HFFc6 (cell line): ENCODE results near the gene SEPTIN6. TPM values are rescaled to one million over a fixed set of nuclear protein-coding genes. Genes with fewer than 3 reads are reported as not detected.

Source experiments
- DNase-seq: peaks from one replicate; pipeline ENCODE4 v3.0.0-alpha.2; 2018
- H3K27ac Mint-ChIP-seq: 2 replicates; pipeline ENCODE4 v1.8.0; 2020; ENCODE audit warnings: mild to moderate bottlenecking, mixed read lengths
- H3K27me3 Mint-ChIP-seq: 2 replicates; pipeline ENCODE4 v1.8.0; 2021; ENCODE audit warnings: mild to moderate bottlenecking, moderate library complexity, mixed read lengths; ENCODE audit not compliant: insufficient read depth
- H3K36me3 Mint-ChIP-seq: 2 replicates; pipeline ENCODE4 v1.8.0; 2021; ENCODE audit warnings: low read depth, mixed read lengths
- H3K4me1 Mint-ChIP-seq: 2 replicates; pipeline ENCODE4 v1.8.0; 2020; ENCODE audit warnings: low read depth, mixed read lengths
- H3K4me3 Mint-ChIP-seq: 2 replicates; pipeline ENCODE4 v1.8.0; 2020; ENCODE audit warnings: mild to moderate bottlenecking, moderate library complexity, mixed read lengths
- H3K9me3 Mint-ChIP-seq: 2 replicates; pipeline ENCODE4 v1.8.0; 2020; ENCODE audit warnings: mild to moderate bottlenecking, mixed read lengths
- CTCF ChIP-seq: fragments of 200-600 bp; sonication (generic); IDR thresholded peaks from 2 replicates; pipeline ENCODE4 v1.5.0; 2021; ENCODE audit warnings: antibody characterized with exemption, mild to moderate bottlenecking
- total RNA-seq, 6 experiments: library from RNA; stranded (reverse); fragmentation: NEBNext Ultra II Directional; extraction: Animal tissue kit (Norgen Biotek cat#: 25700); gene quantifications; 2 replicates in 1 of 6; 3 replicates in 5 of 6; pipeline ENCODE4 v1.2.3, GENCODE V29; 2021

The SEPTIN6 gene
- total RNA-seq, 6 experiments from 2014 or later: 17.2 to 19.5 (median 18.5) TPM

DNA sequence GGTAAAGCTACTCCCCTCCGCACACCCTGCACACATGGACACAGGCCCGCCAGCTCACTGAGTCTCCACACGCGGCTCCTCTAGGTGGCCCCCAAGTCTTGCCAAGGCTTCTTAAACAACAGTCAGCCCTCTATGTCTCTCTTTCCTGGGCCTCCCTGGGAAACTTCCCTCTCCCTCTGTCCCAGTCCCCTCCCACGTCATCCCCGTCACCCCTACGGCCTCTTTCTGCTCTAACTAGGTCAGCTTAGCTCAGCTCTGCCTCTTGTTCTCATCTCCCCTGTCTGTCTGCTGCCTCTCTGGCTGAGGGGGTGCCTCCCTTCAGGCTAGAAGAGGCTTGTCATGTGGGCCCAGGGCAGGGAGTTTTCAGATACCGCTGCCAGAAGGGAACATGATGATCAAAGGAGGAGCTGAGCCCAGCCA is 38.8 kb downstream of the SEPTIN6 start:
- Mint-ChIP-seq H3K4me3 (no peak overlapping the region), H3K36me3 (no peaks in the 10 kb centered on the region), H3K4me1 (peaks cover 18% of the 10 kb centered on the region), H3K27ac (peak overlapping the region; percentile 46; the same call in 1 of the 2 replicates), H3K27me3 (no peaks in the 10 kb centered on the region; the same call in 1 of the 2 replicates), H3K9me3 (no peaks in the 10 kb centered on the region)
- TF ChIP-seq CTCF: no peak; the same call in 1 of the 2 replicates
- DNase-seq: peak; percentile 38

- DNase-seq: no peak
- Mint-ChIP-seq H3K4me1 (no peaks in the 10 kb centered on the region; the same call in 1 of the 2 replicates), H3K9me3 (no peaks in the 10 kb centered on the region), H3K27me3 (peaks cover 2% of the 10 kb centered on the region; the same call in 1 of the 2 replicates), H3K36me3 (no peaks in the 10 kb centered on the region), H3K27ac (no peak overlapping the region), H3K4me3 (no peak overlapping the region)
- no peak for TF ChIP-seq CTCF
Measured at GRCh38 chrX:119648421-119648775, 44.6 kb downstream of the SEPTIN6 start.

DNA sequence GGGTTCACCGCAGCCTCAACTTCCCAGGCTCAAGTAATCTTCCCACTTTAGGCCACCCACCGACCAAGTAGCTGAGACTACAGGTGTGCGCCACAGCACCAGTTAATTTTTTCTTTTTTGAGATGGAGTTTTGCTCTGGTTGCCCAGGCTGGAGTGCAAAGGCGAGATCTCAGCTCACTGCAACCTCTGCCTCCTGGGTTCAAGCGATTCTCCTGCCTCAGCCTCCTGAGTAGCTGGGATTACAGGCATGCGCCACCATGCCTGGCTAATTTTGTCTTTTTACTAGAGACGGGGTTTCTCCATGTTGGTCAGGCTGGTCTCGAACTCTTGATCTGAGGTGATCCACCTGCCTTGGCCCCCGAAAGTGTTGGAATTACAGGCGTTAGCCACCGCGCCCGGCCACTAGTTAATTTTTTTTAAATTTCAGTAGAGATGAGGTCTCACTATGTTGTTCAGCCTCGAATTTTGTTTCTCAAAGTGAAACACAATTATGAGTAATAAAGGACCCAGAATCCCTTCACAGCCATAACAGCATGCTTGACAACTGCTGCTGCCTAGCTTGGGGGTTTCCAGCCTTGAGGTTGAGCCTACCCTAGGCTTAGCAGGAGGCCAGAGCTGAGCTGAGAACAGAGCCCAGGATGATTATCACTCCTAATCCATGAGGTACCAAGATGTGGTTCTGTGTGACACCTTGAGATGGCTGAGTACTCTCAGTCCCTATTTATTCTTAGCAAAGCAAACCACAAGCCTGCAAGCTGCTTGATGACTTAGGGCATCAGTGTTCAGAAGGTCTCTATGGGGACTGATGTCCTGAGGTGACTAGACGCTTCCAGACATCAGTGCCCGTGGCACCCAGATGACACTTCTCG is 45.2 kb downstream of the SEPTIN6 start:
- H3K36me3 Mint-ChIP-seq: no peaks in the 10 kb centered on the region
- TF ChIP-seq CTCF: no peak

DNA sequence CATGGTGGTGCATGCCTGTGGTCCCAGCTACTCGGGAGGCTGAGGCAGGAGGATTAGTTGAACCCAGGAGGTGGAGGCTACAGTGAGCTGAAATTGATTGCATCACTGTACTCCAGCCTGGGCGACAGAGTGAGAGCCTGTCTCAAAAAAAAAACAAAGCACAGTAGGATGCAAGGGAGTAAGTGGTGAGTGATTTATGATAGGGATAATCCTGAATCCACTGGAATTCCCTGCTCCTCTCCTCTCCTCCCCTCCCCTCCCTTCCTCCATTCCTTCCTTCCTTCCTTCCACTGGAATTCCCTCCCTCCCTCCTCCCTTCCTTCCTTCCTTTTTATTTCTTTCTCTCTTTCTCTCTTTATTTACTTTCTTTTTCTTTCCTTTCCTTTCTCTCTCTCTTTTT is 45.9 kb downstream of the SEPTIN6 start:
- no peak for DNase-seq
- H3K4me1 Mint-ChIP-seq: no peaks in the 10 kb centered on the region; the same call in 1 of the 2 replicates
- H3K27ac Mint-ChIP-seq: no peak overlapping the region
- no peak overlapping the region for H3K4me3 Mint-ChIP-seq
- TF ChIP-seq CTCF: no peak
- H3K27me3 Mint-ChIP-seq: peaks cover 2% of the 10 kb centered on the region; the same call in 1 of the 2 replicates
- H3K9me3 Mint-ChIP-seq: no peaks in the 10 kb centered on the region
- no peaks in the 10 kb centered on the region for H3K36me3 Mint-ChIP-seq

More for the DNA sequence above, 45.2 kb downstream of the SEPTIN6 start:
- no peak for DNase-seq
- Mint-ChIP-seq H3K9me3 (no peaks in the 10 kb centered on the region), H3K4me3 (no peak overlapping the region), H3K27ac (no peak overlapping the region), H3K4me1 (no peaks in the 10 kb centered on the region; the same call in 1 of the 2 replicates), H3K27me3 (peaks cover 2% of the 10 kb centered on the region; the same call in 1 of the 2 replicates)

DNA sequence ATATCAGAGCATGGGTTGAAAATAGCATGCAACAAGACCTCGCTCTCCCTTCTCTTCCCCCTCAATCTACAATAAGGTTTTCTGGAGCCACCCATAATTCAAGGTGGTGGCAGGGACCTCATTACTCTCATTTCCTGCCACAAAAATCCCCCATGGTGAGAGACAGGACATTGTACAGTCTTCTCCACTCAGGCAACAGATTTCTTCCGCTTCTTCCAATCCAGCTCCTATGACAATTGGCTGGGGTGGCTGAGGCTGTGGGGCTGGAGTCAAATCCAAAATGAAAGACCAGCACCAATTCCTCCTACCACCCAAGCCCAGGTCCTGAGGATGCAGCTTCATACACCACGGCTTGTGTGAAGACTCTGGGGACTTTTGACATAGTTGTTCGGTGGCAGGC is 46.5 kb downstream of the SEPTIN6 start:
- Mint-ChIP-seq H3K9me3 (no peaks in the 10 kb centered on the region), H3K27ac (no peak overlapping the region), H3K36me3 (no peaks in the 10 kb centered on the region), H3K4me3 (no peak overlapping the region), H3K4me1 (no peaks in the 10 kb centered on the region; the same call in 1 of the 2 replicates), H3K27me3 (peaks cover 2% of the 10 kb centered on the region; the same call in 1 of the 2 replicates)
- no peak for DNase-seq
- TF ChIP-seq CTCF: no peak
